ENCODE data around the gene SP2. TPM values are rescaled to one million over a fixed set of nuclear protein-coding genes. Genes with fewer than 3 reads are reported as not detected.
A peak's percentile ranks its signal among the peaks of the same experiment; 100 is the strongest.
"Not testable (repeated sequence)": the region's sequence is repeated elsewhere in the genome, so short reads cannot be mapped to it uniquely, and the experiment has no call there.

Gene SP2
- polyA plus RNA-seq, 6 donors from 2014 or later, result 2.2 to 17.1 (median 9.4) TPM

GRCh38 chr17:47902039-47902744 is 6.2 kb downstream of the SP2 start:
- H3K4me3 Mint-ChIP-seq, result peak overlapping the region in 3 of 8 donors; percentile 26 to 45 (median 43)
- peaks cover 0 to 11% of the 10 kb centered on the region in 2 donors for H3K36me3 Mint-ChIP-seq
- H3K27me3 Mint-ChIP-seq, result no peaks in the 10 kb centered on the region
- DNase-seq (no peak), ATAC-seq (ENCODE audit: low read depth in 2 of 2) (no peak)
- H3K4me1 Mint-ChIP-seq, result peaks cover 48 to 55% (median 49%) of the 10 kb centered on the region in 3 donors
- H3K27ac Mint-ChIP-seq, result peak overlapping the region in 3 of 6 donors; percentile 2 to 28 (median 8)
- H3K9me3 Mint-ChIP-seq, result no peaks in the 10 kb centered on the region

DNA sequence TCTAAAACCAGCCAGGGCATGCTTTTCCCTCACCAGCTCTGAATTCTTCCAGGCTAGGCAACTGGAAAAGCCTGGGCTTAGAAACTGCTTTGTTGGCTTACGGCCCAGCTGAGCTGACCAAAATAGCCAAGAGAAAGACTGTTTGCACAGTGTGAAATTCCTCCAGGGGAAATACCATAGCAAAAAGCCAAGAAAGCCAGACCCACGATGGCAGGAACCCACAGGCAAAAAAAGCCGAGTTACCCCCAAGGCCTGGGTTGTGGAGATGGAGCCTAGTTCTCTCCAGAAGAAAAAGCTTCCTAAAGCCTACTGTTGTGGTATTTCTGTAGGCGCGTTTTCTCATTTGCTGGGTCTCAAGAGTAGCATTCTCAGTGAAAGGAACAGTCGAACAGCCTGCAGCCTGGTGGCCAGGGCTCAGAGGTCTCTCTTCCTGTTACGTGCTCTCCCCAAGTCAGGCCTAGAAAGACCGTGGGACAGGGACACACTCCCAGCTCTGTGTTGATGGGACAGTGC is 9.2 kb downstream of the SP2 start:
- H3K4me1 Mint-ChIP-seq, result peaks cover 44 to 51% (median 45%) of the 10 kb centered on the region in 3 donors
- no peaks in the 10 kb centered on the region for H3K9me3 Mint-ChIP-seq
- ATAC-seq (ENCODE audit: low read depth in 2 of 2) (no peak), DNase-seq (no peak)
- H3K27ac Mint-ChIP-seq, result peak overlapping the region in 1 of 6 donors; percentile 80
- H3K4me3 Mint-ChIP-seq, result peak overlapping the region in 1 of 8 donors; percentile 6
- peaks cover 0 to 6% of the 10 kb centered on the region in 2 donors for H3K36me3 Mint-ChIP-seq
- H3K27me3 Mint-ChIP-seq, result no peaks in the 10 kb centered on the region

DNA sequence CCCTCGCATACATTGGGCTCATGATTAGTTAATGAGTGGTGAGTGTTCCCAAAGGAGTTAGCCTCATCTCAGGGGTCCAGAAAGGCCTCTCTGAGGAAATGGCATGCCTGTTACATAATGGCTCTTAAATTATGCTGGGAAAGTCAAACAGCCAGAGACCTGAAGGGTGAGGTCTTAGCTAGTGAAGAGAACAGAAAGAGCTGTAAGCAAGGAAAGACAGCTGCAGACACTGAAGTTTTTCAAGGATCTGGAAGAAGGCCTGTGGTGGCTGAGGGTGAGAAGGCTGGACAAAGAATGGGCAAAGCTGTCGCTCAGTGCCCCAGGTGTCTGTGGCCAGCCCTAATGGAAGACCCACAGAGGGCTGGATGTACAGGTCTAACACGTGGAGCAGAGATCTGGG is 10.4 kb downstream of the SP2 start:
- Mint-ChIP-seq H3K36me3 (peaks cover 0 to 6% of the 10 kb centered on the region in 2 donors), H3K27me3 (no peaks in the 10 kb centered on the region), H3K4me3 (peak overlapping the region in 1 of 8 donors; percentile 24), H3K27ac (peak overlapping the region in 2 of 6 donors; percentile 50 to 76), H3K4me1 (peaks cover 44 to 49% (median 45%) of the 10 kb centered on the region in 3 donors), H3K9me3 (no peaks in the 10 kb centered on the region)
- ATAC-seq (ENCODE audit: low read depth in 2 of 2) (no peak), DNase-seq (no peak)

DNA sequence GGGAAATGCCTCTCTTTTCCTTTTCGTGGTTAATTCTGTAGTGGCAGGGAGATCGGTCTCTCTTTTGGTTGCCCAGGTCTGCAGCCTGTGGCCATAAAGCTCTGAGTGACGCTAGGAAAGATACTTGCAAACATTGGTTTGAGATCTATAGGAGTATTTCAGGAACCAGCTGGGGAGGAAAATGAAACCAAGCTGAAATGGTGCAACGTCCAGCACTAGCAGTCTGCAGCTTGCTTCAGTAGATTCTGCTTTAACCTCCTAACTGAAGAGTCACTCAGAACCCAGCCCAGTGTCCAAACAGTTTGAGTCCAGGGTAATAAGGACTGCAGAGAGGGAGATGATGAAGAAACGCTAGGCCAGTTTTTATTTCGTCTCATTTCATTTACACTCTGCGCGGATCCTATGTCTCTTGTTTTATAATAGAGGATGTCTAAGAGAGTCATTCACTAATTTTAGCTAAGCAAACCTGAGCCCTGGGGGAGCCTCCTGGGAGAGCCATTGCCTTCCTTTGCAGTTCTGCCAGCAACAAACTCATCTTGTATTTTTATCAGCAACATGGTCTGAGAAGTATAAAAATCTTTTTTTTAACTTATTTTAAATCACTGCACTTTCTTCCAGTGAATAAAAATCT is 12.0 kb downstream of the SP2 start:
- peaks cover 35 to 48% (median 38%) of the 10 kb centered on the region in 3 donors for H3K4me1 Mint-ChIP-seq
- H3K4me3 Mint-ChIP-seq, result peak overlapping the region in 3 of 8 donors; percentile 1 to 3 (median 2)
- H3K27me3 Mint-ChIP-seq, result no peaks in the 10 kb centered on the region
- no peaks in the 10 kb centered on the region for H3K9me3 Mint-ChIP-seq
- no peak for ATAC-seq (ENCODE audit: low read depth in 2 of 2)
- no peak overlapping the region for H3K27ac Mint-ChIP-seq
- no peaks in the 10 kb centered on the region for H3K36me3 Mint-ChIP-seq
- no peak for DNase-seq

- Mint-ChIP-seq H3K36me3 (peaks cover 3 to 19% of the 10 kb centered on the region in 2 donors), H3K27me3 (no peaks in the 10 kb centered on the region), H3K9me3 (no peaks in the 10 kb centered on the region), H3K4me3 (no peak overlapping the region), H3K4me1 (peaks cover 9 to 28% (median 20%) of the 10 kb centered on the region in 3 donors), H3K27ac (peak overlapping the region in 3 of 6 donors; percentile 16 to 58 (median 44))
- ATAC-seq (ENCODE audit: low read depth in 2 of 2) (no peak), DNase-seq (no peak)
Measured at GRCh38 chr17:47913050-47913449, 17.0 kb downstream of the SP2 start.

GRCh38 chr17:47914306-47914948 is 18.4 kb downstream of the SP2 start:
- Mint-ChIP-seq H3K4me3 (no peak overlapping the region), H3K9me3 (no peaks in the 10 kb centered on the region), H3K36me3 (peaks cover 3 to 19% of the 10 kb centered on the region in 2 donors), H3K4me1 (peaks cover 8 to 20% (median 18%) of the 10 kb centered on the region in 3 donors), H3K27ac (peak overlapping the region in 4 of 6 donors; percentile 12 to 67 (median 51)), H3K27me3 (no peaks in the 10 kb centered on the region)
- no peak for ATAC-seq (ENCODE audit: low read depth in 2 of 2)
- no peak for DNase-seq

DNA sequence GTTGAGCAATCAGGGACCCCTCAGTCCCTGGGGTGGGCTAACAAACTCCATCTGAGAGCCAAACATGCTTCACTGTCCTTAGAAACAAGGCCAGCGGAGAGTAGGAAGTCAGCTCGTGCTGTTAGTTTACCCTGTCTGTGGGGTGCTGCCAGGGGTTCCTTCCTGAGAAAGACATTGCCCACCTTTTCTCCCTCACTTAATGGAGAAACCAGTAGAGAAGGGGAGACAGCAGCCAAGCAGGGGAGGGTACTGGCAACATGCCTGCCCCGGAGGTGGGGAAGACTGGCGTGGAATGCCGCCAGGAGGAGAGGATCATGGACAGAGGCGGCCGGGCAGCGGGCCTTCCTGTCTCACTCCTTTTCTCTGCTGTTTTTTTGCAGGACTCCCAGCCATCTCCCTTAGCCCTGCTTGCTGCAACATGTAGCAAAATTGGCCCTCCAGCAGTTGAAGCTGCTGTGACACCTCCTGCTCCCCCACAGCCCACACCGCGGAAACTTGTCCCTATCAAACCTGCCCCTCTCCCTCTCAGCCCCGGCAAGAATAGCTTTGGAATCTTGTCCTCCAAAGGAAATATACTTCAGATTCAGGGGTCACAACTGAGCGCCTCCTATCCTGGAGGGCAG is 19.9 kb downstream of the SP2 start:
- H3K9me3 Mint-ChIP-seq, result no peaks in the 10 kb centered on the region
- peaks cover 8 to 20% (median 13%) of the 10 kb centered on the region in 3 donors for H3K4me1 Mint-ChIP-seq
- H3K4me3 Mint-ChIP-seq, result no peak overlapping the region
- peaks cover 3 to 24% of the 10 kb centered on the region in 2 donors for H3K36me3 Mint-ChIP-seq
- ATAC-seq (ENCODE audit: low read depth in 2 of 2) (no peak), DNase-seq (no peak)
- H3K27ac Mint-ChIP-seq, result peak overlapping the region in 2 of 6 donors; percentile 26 to 85
- H3K27me3 Mint-ChIP-seq, result no peaks in the 10 kb centered on the region

GRCh38 chr17:47916489-47917208 is 20.6 kb downstream of the SP2 start:
- Mint-ChIP-seq H3K27ac (peak overlapping the region in 2 of 6 donors; percentile 1 to 26), H3K36me3 (peaks cover 3 to 27% of the 10 kb centered on the region in 2 donors), H3K27me3 (no peaks in the 10 kb centered on the region), H3K4me1 (peaks cover 8 to 20% (median 11%) of the 10 kb centered on the region in 3 donors), H3K4me3 (no peak overlapping the region), H3K9me3 (no peaks in the 10 kb centered on the region)
- no peak for DNase-seq
- ATAC-seq (ENCODE audit: low read depth in 2 of 2), result no peak

GRCh38 chr17:47917581-47917980 is 21.5 kb downstream of the SP2 start:
- DNase-seq, result no peak
- Mint-ChIP-seq H3K9me3 (no peaks in the 10 kb centered on the region), H3K36me3 (peaks cover 3 to 27% of the 10 kb centered on the region in 2 donors), H3K27ac (peak overlapping the region in 2 of 6 donors; percentile 21 to 26), H3K4me3 (no peak overlapping the region), H3K4me1 (peaks cover 3 to 12% (median 10%) of the 10 kb centered on the region in 3 donors), H3K27me3 (no peaks in the 10 kb centered on the region)
- ATAC-seq (ENCODE audit: low read depth in 2 of 2), result no peak

GRCh38 chr17:47918006-47918405 is 22.0 kb downstream of the SP2 start:
- no peaks in the 10 kb centered on the region for H3K27me3 Mint-ChIP-seq
- H3K4me3 Mint-ChIP-seq, result no peak overlapping the region
- H3K4me1 Mint-ChIP-seq, result peaks cover 3 to 10% (median 8%) of the 10 kb centered on the region in 3 donors
- ATAC-seq (ENCODE audit: low read depth in 2 of 2), result no peak
- H3K36me3 Mint-ChIP-seq, result peaks cover 3 to 27% of the 10 kb centered on the region in 2 donors
- DNase-seq, result no peak
- H3K9me3 Mint-ChIP-seq, result no peaks in the 10 kb centered on the region
- H3K27ac Mint-ChIP-seq, result peak overlapping the region in 1 of 6 donors; percentile 26

DNA sequence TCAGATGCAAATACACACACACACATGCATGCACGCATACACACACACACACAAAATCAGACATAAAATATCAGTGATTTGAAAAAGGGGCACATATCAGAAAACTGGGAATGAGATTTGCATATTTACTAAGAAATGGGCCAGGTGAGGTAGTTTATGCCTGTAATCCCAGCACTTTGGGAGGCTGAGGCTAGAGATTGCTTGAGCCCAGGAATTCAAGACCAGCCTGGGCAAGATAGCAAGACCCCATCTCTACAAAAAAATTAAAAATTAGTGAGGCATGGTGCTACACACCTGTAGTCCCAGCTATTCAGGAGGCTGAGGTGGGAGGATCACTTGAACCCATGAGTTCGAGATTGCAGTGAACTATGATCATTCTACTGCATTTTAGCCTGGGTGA is 23.0 kb downstream of the SP2 start:
- Mint-ChIP-seq H3K4me3 (no peak overlapping the region), H3K4me1 (peaks cover 3 to 10% (median 5%) of the 10 kb centered on the region in 3 donors), H3K9me3 (no peaks in the 10 kb centered on the region), H3K27ac (peak overlapping the region in 1 of 6 donors; percentile 43), H3K27me3 (no peaks in the 10 kb centered on the region), H3K36me3 (peaks cover 3 to 27% of the 10 kb centered on the region in 2 donors)
- DNase-seq (no peak), ATAC-seq (ENCODE audit: low read depth in 2 of 2) (no peak)

- H3K36me3 Mint-ChIP-seq, result peaks cover 3 to 27% of the 10 kb centered on the region in 2 donors
- H3K27ac Mint-ChIP-seq; DNase-seq; H3K9me3 Mint-ChIP-seq; ATAC-seq (ENCODE audit: low read depth in 2 of 2); H3K4me3 Mint-ChIP-seq; H3K4me1 Mint-ChIP-seq; H3K27me3 Mint-ChIP-seq: not testable (repeated sequence)
Measured at GRCh38 chr17:47919889-47920288, 23.9 kb downstream of the SP2 start.

Data from naive B cell (primary cell).